HAP-1 (cell line): ENCODE measurements around the gene TUBGCP3.

Source experiments
- DNase-seq, 2 experiments: peaks; one replicate each; pipeline ENCODE4 v3.0.0-alpha.2; 2016 to 2020; ENCODE audit warnings: low spot score in 2 of 2
- H3K27me3 ChIP-seq: fragments of 250-450 bp; sonication (Bioruptor Pico); 2 replicates; pipeline ENCODE4 v1.5.1; 2020; ENCODE audit warnings: low read depth, mild to moderate bottlenecking, moderate library complexity
- H3K36me3 ChIP-seq: fragments of 250-450 bp; sonication (Bioruptor Pico); replicated peaks from 2 replicates; pipeline ENCODE4 v1.5.1; 2020; ENCODE audit warnings: mild to moderate bottlenecking
- H3K4me1 ChIP-seq: fragments of 250-450 bp; sonication (Bioruptor Pico); 2 replicates; pipeline ENCODE4 v1.5.1; 2020; ENCODE audit warnings: mild to moderate bottlenecking
- H3K4me3 ChIP-seq: fragments of 250-450 bp; sonication (Bioruptor Pico); 2 replicates; pipeline ENCODE4 v1.5.1; 2020; ENCODE audit warnings: mild to moderate bottlenecking, moderate library complexity
- H3K9me3 ChIP-seq: fragments of 250-450 bp; sonication (Bioruptor Pico); 2 replicates; pipeline ENCODE4 v1.5.1; 2020; ENCODE audit warnings: mild to moderate bottlenecking, moderate library complexity
- in situ Hi-C: fragments of 300-500 bp; cut with MboI; formaldehyde crosslinking; loops from 3 replicates; pipeline ENCODE4 v1.14.3; 2020; ENCODE audit warnings: low sequenced_read_pairs, inconsistent platforms, mixed read lengths

Gene TUBGCP3

GRCh38 chr13:112452380-112453206 is 135.4 kb downstream of the TUBGCP3 start:
- H3K4me1 ChIP-seq: no peaks in the 10 kb centered on the region
- no peaks in the 10 kb centered on the region for H3K36me3 ChIP-seq
- in situ Hi-C loops: no loop called here
- DNase-seq: no peak
- H3K4me3 ChIP-seq: no peak overlapping the region
- H3K27me3 ChIP-seq: no peaks in the 10 kb centered on the region
- no peaks in the 10 kb centered on the region for H3K9me3 ChIP-seq

- DNase-seq: no peak
- no peak overlapping the region for H3K4me3 ChIP-seq
- no peaks in the 10 kb centered on the region for H3K4me1 ChIP-seq
- no peaks in the 10 kb centered on the region for H3K9me3 ChIP-seq
- no peaks in the 10 kb centered on the region for H3K27me3 ChIP-seq
- H3K36me3 ChIP-seq: no peaks in the 10 kb centered on the region
- in situ Hi-C loops: no loop called here
These were observed 136.2 kb downstream of the TUBGCP3 start for GRCh38 chr13:112451512-112452379.

- in situ Hi-C loops: no loop called here
- H3K27me3 ChIP-seq: no peaks in the 10 kb centered on the region
- H3K36me3 ChIP-seq: no peaks in the 10 kb centered on the region
- H3K9me3 ChIP-seq: no peaks in the 10 kb centered on the region
- no peak for DNase-seq
- H3K4me3 ChIP-seq: no peak overlapping the region
- H3K4me1 ChIP-seq: no peaks in the 10 kb centered on the region
These were observed 137.1 kb downstream of the TUBGCP3 start for GRCh38 chr13:112450904-112451240.

GRCh38 chr13:112450118-112450903 is 137.6 kb downstream of the TUBGCP3 start:
- Histone ChIP-seq H3K9me3 (no peaks in the 10 kb centered on the region), H3K4me1 (no peaks in the 10 kb centered on the region), H3K36me3 (no peaks in the 10 kb centered on the region), H3K27me3 (no peaks in the 10 kb centered on the region), H3K4me3 (no peak overlapping the region)
- in situ Hi-C loops: no loop called here
- no peak for DNase-seq

- Histone ChIP-seq H3K4me3 (no peak overlapping the region), H3K27me3 (no peaks in the 10 kb centered on the region), H3K9me3 (no peaks in the 10 kb centered on the region), H3K36me3 (no peaks in the 10 kb centered on the region), H3K4me1 (no peaks in the 10 kb centered on the region)
- in situ Hi-C loops: loop anchor here (25.0 kb wide), 1 partner anchor 387 kb away; the partner anchor contains the start of gene SOX1
- no peak for DNase-seq
These were observed 138.4 kb downstream of the TUBGCP3 start for GRCh38 chr13:112449545-112449930.

GRCh38 chr13:112448621-112449544 is 139.1 kb downstream of the TUBGCP3 start:
- Histone ChIP-seq H3K4me1 (no peaks in the 10 kb centered on the region), H3K9me3 (no peaks in the 10 kb centered on the region), H3K27me3 (no peaks in the 10 kb centered on the region), H3K4me3 (no peak overlapping the region), H3K36me3 (no peaks in the 10 kb centered on the region)
- no peak for DNase-seq
- in situ Hi-C loops: loop anchor here (25.0 kb wide), 1 partner anchor 387 kb away; the partner anchor contains the start of gene SOX1

- Histone ChIP-seq H3K36me3 (no peaks in the 10 kb centered on the region), H3K9me3 (no peaks in the 10 kb centered on the region), H3K4me1 (no peaks in the 10 kb centered on the region), H3K4me3 (no peak overlapping the region), H3K27me3 (no peaks in the 10 kb centered on the region)
- in situ Hi-C loops: loop anchor here (25.0 kb wide), 1 partner anchor 386 kb away; the partner anchor contains the start of gene SOX1
- no peak for DNase-seq
These were observed 140.0 kb downstream of the TUBGCP3 start for GRCh38 chr13:112447761-112448603.

GRCh38 chr13:112447306-112447705 is 140.6 kb downstream of the TUBGCP3 start:
- no peaks in the 10 kb centered on the region for H3K9me3 ChIP-seq
- no peaks in the 10 kb centered on the region for H3K36me3 ChIP-seq
- DNase-seq: no peak
- in situ Hi-C loops: loop anchor here (25.0 kb wide), 1 partner anchor 385 kb away; the partner anchor contains the start of gene SOX1
- H3K4me3 ChIP-seq: no peak overlapping the region
- no peaks in the 10 kb centered on the region for H3K4me1 ChIP-seq
- H3K27me3 ChIP-seq: no peaks in the 10 kb centered on the region

GRCh38 chr13:112446867-112447266 is 141.1 kb downstream of the TUBGCP3 start:
- H3K9me3 ChIP-seq: no peaks in the 10 kb centered on the region
- DNase-seq: no peak
- in situ Hi-C loops: loop anchor here (25.0 kb wide), 1 partner anchor 385 kb away; the partner anchor contains the start of gene SOX1
- H3K4me1 ChIP-seq: no peaks in the 10 kb centered on the region
- no peaks in the 10 kb centered on the region for H3K27me3 ChIP-seq
- H3K36me3 ChIP-seq: no peaks in the 10 kb centered on the region
- H3K4me3 ChIP-seq: no peak overlapping the region

- Histone ChIP-seq H3K27me3 (no peaks in the 10 kb centered on the region), H3K4me3 (no peak overlapping the region), H3K36me3 (no peaks in the 10 kb centered on the region), H3K4me1 (no peaks in the 10 kb centered on the region), H3K9me3 (no peaks in the 10 kb centered on the region)
- in situ Hi-C loops: loop anchor here (25.0 kb wide), 1 partner anchor 384 kb away; the partner anchor contains the start of gene SOX1
- no peak for DNase-seq
These were observed 141.5 kb downstream of the TUBGCP3 start for GRCh38 chr13:112446347-112446861.

GRCh38 chr13:112445411-112446271 is 142.3 kb downstream of the TUBGCP3 start:
- Histone ChIP-seq H3K27me3 (no peaks in the 10 kb centered on the region), H3K4me3 (no peak overlapping the region), H3K36me3 (no peaks in the 10 kb centered on the region), H3K4me1 (no peaks in the 10 kb centered on the region), H3K9me3 (no peaks in the 10 kb centered on the region)
- in situ Hi-C loops: loop anchor here (25.0 kb wide), 1 partner anchor 383 kb away; the partner anchor contains the start of gene SOX1
- DNase-seq: no peak
